H1 (cell line): ENCODE results near the gene PGM2L1. TPM values are rescaled to one million over a fixed set of nuclear protein-coding genes. Genes with fewer than 3 reads are reported as not detected.

Source experiments
- CTCF ChIA-PET: fragments of 300-600 bp; sonication (Branson Sonifier 250); formaldehyde crosslinking; loops from one replicate; lab custom pipeline; 2021; ENCODE audit not compliant: partially characterized antibody; lab: Charles Lee
- POLR2A ChIA-PET: fragments of 300-600 bp; sonication (Branson Sonifier 250); formaldehyde crosslinking; loops from one replicate; lab custom pipeline; 2021; ENCODE audit warnings: inconsistent platforms; ENCODE audit not compliant: partially characterized antibody; lab: Charles Lee
- DNase-seq, 2 experiments: peaks; one replicate each; pipeline versions ENCODE4 v3.0.0 to v3.0.0-alpha.2; 2010 to 2022; ENCODE audit warnings: low spot score in 2 of 2, low read depth in 1 of 2, mixed read lengths in 1 of 2
- FAIRE-seq: peaks from 2 replicates; lab custom pipeline; 2011; peaks lifted over from hg19 to GRCh38; lab: Jason Lieb, UNC
- H2AFZ ChIP-seq: 2 replicates; pipeline ENCODE4 v1.8.1; 2012; ENCODE audit warnings: low read length, inconsistent platforms
- H2AK5ac ChIP-seq: 2 replicates; pipeline ENCODE4 v1.6.1; 2013; ENCODE audit warnings: low read depth, low read length
- H2BK120ac ChIP-seq: replicated peaks from 2 replicates; pipeline ENCODE3; 2013; ENCODE audit warnings: low read depth, low read length, inconsistent platforms
- H2BK12ac ChIP-seq: 2 replicates; pipeline ENCODE4 v1.6.1; 2013; ENCODE audit warnings: low read depth, low read length
- H2BK15ac ChIP-seq: 2 replicates; pipeline ENCODE4 v1.6.1; 2013; ENCODE audit warnings: low read length
- H2BK20ac ChIP-seq: 2 replicates; pipeline ENCODE4 v1.6.1; 2013; ENCODE audit warnings: low read length
- H2BK5ac ChIP-seq: 2 replicates; pipeline ENCODE4 v1.6.1; 2013; ENCODE audit warnings: low read depth, low read length
- H3K14ac ChIP-seq: 2 replicates; pipeline ENCODE4 v1.6.1; 2013; ENCODE audit warnings: inconsistent platforms; ENCODE audit not compliant: insufficient read length
- H3K18ac ChIP-seq: 2 replicates; pipeline ENCODE4 v1.6.1; 2013; ENCODE audit warnings: low read length; ENCODE audit errors: extremely low read depth
- H3K23ac ChIP-seq: 2 replicates; pipeline ENCODE4 v1.6.1; 2013; ENCODE audit warnings: inconsistent platforms; ENCODE audit not compliant: insufficient read length
- H3K23me2 ChIP-seq: 2 replicates; pipeline ENCODE4 v1.6.1; 2013; ENCODE audit warnings: low read depth, low read length
- H3K27ac ChIP-seq: 2 replicates; pipeline ENCODE4 v1.6.1; 2011; ENCODE audit warnings: low read depth, low read length, inconsistent platforms
- H3K27me3 ChIP-seq, 4 experiments: replicated peaks in 1 of 4; 1 replicate in 1 of 4; 2 replicates in 3 of 4; pipeline versions ENCODE4 v1.6.1 to v1.8.1; 2011 to 2013; ENCODE audit warnings: low read length in 3 of 4, mild to moderate bottlenecking in 3 of 4, inconsistent platforms in 2 of 4, mixed read lengths in 2 of 4, moderate library complexity in 1 of 4; ENCODE audit not compliant: control insufficient read depth in 3 of 4, insufficient read depth in 3 of 4; ENCODE audit errors: extremely low read depth in 1 of 4
- H3K36me3 ChIP-seq, 4 experiments: 2 replicates each; pipeline versions ENCODE4 v1.6.1 to v1.8.1; 2011 to 2013; ENCODE audit warnings: mild to moderate bottlenecking in 4 of 4, low read length in 3 of 4, moderate library complexity in 2 of 4, control low read depth in 1 of 4, inconsistent platforms in 1 of 4; ENCODE audit not compliant: insufficient read depth in 4 of 4, control insufficient read depth in 2 of 4
- H3K4ac ChIP-seq: replicated peaks from 2 replicates; pipeline ENCODE3; 2013; ENCODE audit warnings: low read length, low read depth, mixed read lengths, inconsistent platforms; ENCODE audit not compliant: insufficient read length
- H3K4me1 ChIP-seq, 4 experiments: replicated peaks in 1 of 4; 1 replicate in 1 of 4; 2 replicates in 3 of 4; pipeline versions ENCODE4 v1.6.1 to v1.8.1; 2011 to 2013; ENCODE audit warnings: low read length in 3 of 4, inconsistent platforms in 2 of 4, mixed read lengths in 1 of 4; ENCODE audit not compliant: insufficient read depth in 4 of 4, control insufficient read depth in 3 of 4
- H3K4me2 ChIP-seq, 2 experiments: 2 replicates each; pipeline versions ENCODE4 v1.6.1 to v1.8.1; 2011 to 2013; ENCODE audit warnings: low read depth in 2 of 2, low read length in 2 of 2, control low read depth in 1 of 2, inconsistent platforms in 1 of 2, mild to moderate bottlenecking in 1 of 2; ENCODE audit not compliant: insufficient read depth in 1 of 2
- H3K4me3 ChIP-seq, 4 experiments: fragments of 200-600, 300-600 bp in 1 of 4; sonication (generic), shearing (Covaris generic), sonication (Bioruptor Twin) in 1 of 4; 2 replicates each; pipeline versions ENCODE4 v1.5.1 to v1.8.1; 2011 to 2016; ENCODE audit warnings: low read length in 4 of 4, low read depth in 3 of 4, control low read depth in 2 of 4, inconsistent platforms in 2 of 4, mild to moderate bottlenecking in 2 of 4, mixed read lengths in 1 of 4, moderate library complexity in 1 of 4; ENCODE audit not compliant: insufficient read depth in 2 of 4; ENCODE audit errors: extremely low read depth in 1 of 4
- H3K56ac ChIP-seq: replicated peaks from 2 replicates; pipeline ENCODE3; 2013; ENCODE audit warnings: low read depth, mild to moderate bottlenecking, mixed read lengths, low read length, inconsistent platforms; ENCODE audit not compliant: insufficient read length
- H3K79me1 ChIP-seq: 2 replicates; pipeline ENCODE4 v1.6.1; 2013; ENCODE audit warnings: low read depth, low read length, control low read depth
- H3K79me2 ChIP-seq, 2 experiments: 2 replicates each; pipeline versions ENCODE4 v1.6.1 to v1.8.1; 2012 to 2013; ENCODE audit warnings: low read length in 2 of 2, mild to moderate bottlenecking in 2 of 2, inconsistent platforms in 1 of 2; ENCODE audit not compliant: insufficient read depth in 2 of 2, control insufficient read depth in 1 of 2
- H3K9ac ChIP-seq, 4 experiments: replicated peaks in 1 of 4; 1 replicate in 1 of 4; 2 replicates in 3 of 4; pipeline versions ENCODE4 v1.6.1 to v1.8.1; 2011 to 2013; ENCODE audit warnings: low read depth in 3 of 4, low read length in 3 of 4, control low read depth in 2 of 4, mild to moderate bottlenecking in 2 of 4, moderate library complexity in 2 of 4, inconsistent platforms in 1 of 4; ENCODE audit errors: extremely low read depth in 1 of 4
- H3K9me3 ChIP-seq, 2 experiments: 2 replicates each; pipeline versions ENCODE4 v1.6.1 to v1.8.1; 2012 to 2013; ENCODE audit warnings: mild to moderate bottlenecking in 2 of 2, moderate library complexity in 2 of 2, control low read depth in 1 of 2, inconsistent platforms in 1 of 2, low read depth in 1 of 2, low read length in 1 of 2, mixed read lengths in 1 of 2; ENCODE audit not compliant: insufficient read depth in 2 of 2
- H4K20me1 ChIP-seq, 2 experiments: replicated peaks in 1 of 2; 2 replicates each; pipeline versions ENCODE3 to v1.8.1; 2011 to 2013; ENCODE audit warnings: inconsistent platforms in 2 of 2, low read length in 2 of 2, mild to moderate bottlenecking in 1 of 2; ENCODE audit not compliant: insufficient read depth in 2 of 2, control insufficient read depth in 1 of 2
- H4K5ac ChIP-seq: 2 replicates; pipeline ENCODE4 v1.6.1; 2013; ENCODE audit warnings: low read length, low read depth, mixed read lengths, inconsistent platforms; ENCODE audit not compliant: insufficient read length
- H4K8ac ChIP-seq: 2 replicates; pipeline ENCODE4 v1.8.0; 2013; ENCODE audit warnings: mild to moderate bottlenecking, moderate library complexity, low read length, inconsistent platforms; ENCODE audit not compliant: insufficient read depth; ENCODE audit errors: extremely low read depth
- H4K91ac ChIP-seq: replicated peaks from 2 replicates; pipeline ENCODE3; 2013; ENCODE audit warnings: low read length, mixed read lengths, inconsistent platforms; ENCODE audit not compliant: insufficient read length
- BCL11A ChIP-seq, 2 experiments: IDR thresholded peaks; one replicate each; pipeline ENCODE4 v1.6.1; 2011; ENCODE audit warnings: low read depth in 2 of 2, low read length in 2 of 2, mild to moderate bottlenecking in 2 of 2
- EP300 ChIP-seq, 2 experiments: IDR thresholded peaks; 1 replicate in 1 of 2; 2 replicates in 1 of 2; pipeline ENCODE4 v1.6.1; 2011 to 2012; ENCODE audit warnings: low read depth in 2 of 2, low read length in 2 of 2, mild to moderate bottlenecking in 2 of 2, borderline replicate concordance in 1 of 2, inconsistent platforms in 1 of 2, moderate library complexity in 1 of 2
- EZH2 ChIP-seq: fragments of 200-600 bp; sonication (generic); IDR thresholded peaks from 2 replicates; pipeline ENCODE4 v1.7.1; 2012; ENCODE audit warnings: low read depth, mild to moderate bottlenecking, moderate library complexity, low read length, inconsistent platforms; ENCODE audit not compliant: severe bottlenecking
- KDM5A ChIP-seq: fragments of 200-600 bp; IDR thresholded peaks from 2 replicates; pipeline ENCODE4 v1.7.1; 2012; ENCODE audit warnings: mild to moderate bottlenecking, low read length, inconsistent platforms, mixed read lengths
- POU5F1 ChIP-seq: IDR thresholded peaks from 2 replicates; pipeline ENCODE4 v1.6.1; 2011; ENCODE audit warnings: low read depth, mild to moderate bottlenecking, low read length, moderate library complexity
- SIN3A ChIP-seq, 2 experiments: IDR thresholded peaks in 1 of 2; conservative IDR thresholded peaks in 1 of 2; 2 replicates each; pipeline ENCODE4 v1.6.1; 2011 to 2012; ENCODE audit warnings: low read length in 2 of 2, improper control_type of control experiment in 1 of 2, low read depth in 1 of 2, mild to moderate bottlenecking in 1 of 2
- SP1 ChIP-seq: IDR thresholded peaks from 2 replicates; pipeline ENCODE4 v1.6.1; 2011; ENCODE audit warnings: low read depth, low read length
- TCF12 ChIP-seq: IDR thresholded peaks from 2 replicates; pipeline ENCODE4 v1.6.1; 2011; ENCODE audit warnings: low read depth, mild to moderate bottlenecking, low read length
- WGBS, 2 experiments: shearing (Covaris generic) in 1 of 2; methylation state at CpG; one replicate each; pipeline versions ENCODE4 v1.1.6 to v1.1.7; 2013 to 2015; ENCODE audit warnings: low lambda C conversion rate in 2 of 2, mixed read lengths in 2 of 2, inconsistent platforms in 1 of 2, low coverage in 1 of 2, missing lambda C conversion rate in 1 of 2; ENCODE audit not compliant: insufficient replicate concordance in 2 of 2, insufficient coverage in 1 of 2, insufficient read length in 1 of 2; ENCODE audit errors: extremely low coverage in 1 of 2, missing lambda C conversion rate in 1 of 2; 5-methylcytosine and 5-hydroxymethylcytosine counted together
- polyA plus RNA-seq, 7 experiments: library from polyadenylated mRNA; depleted of rRNA in 3 of 7; stranded (reverse) in 5 of 7; unstranded in 2 of 7; fragments of >200 nt in 5 of 7; fragments of 200-250 nt in 2 of 7; gene quantifications; 1 replicate in 5 of 7; 2 replicates in 1 of 7; 4 replicates in 1 of 7; pipeline versions ENCODE4 v1.2.1 to v1.2.3, GENCODE V29; 2011 to 2013; ENCODE audit warnings: missing spikeins in 2 of 7, mixed read lengths in 2 of 7
- total RNA-seq: library from RNA; stranded (reverse); fragmentation: NEBNext Ultra II Directional; extraction: Animal tissue kit (Norgen Biotek cat#: 25700); gene quantifications from 2 replicates; pipeline ENCODE4 v1.2.1, GENCODE V29; 2021

Gene PGM2L1
- total and polyA plus RNA-seq, 2 of the 8 experiments (the other 6 are each of a cell fraction or from before 2014, with no cell fraction given): 5.0 to 42.7 TPM

DNA sequence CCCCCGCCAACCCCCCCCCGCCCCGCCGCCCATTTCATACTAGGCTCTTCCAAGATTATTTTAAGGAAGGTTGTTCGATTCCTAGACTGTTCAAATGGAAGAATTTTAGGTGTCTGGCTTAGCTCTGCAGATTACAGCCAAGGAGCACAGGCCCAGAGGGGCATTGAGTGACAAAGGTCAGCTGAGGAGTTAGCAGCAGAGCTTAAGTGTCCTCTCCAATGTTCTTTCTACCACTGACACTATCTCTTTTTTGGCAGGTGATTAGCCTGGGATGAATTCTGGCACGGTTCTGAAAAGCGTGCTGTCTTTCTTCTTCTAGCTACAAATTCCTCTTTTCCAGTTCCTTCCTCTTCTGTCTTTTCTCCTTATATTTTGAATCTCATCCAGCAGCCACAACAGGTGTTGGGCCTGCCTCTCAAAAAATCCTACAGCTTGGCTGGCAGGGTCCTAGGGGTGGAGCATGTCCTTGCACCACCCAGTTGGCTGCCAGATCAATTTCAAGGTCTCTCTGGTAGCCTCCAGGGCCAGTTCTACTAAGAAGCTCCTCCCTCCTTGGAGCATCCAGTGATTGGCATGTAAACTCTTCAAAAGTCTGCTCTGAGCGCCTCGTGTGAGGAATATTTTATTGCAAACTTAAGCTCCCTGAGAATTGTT lies 46.1 kb upstream of the PGM2L1 start:
- no peak overlapping the region for H3K4me3 ChIP-seq
- 94% methylated on average over 9 of the region's 9 CpGs; no CpG with 5 or more reads in 1 of the 2 experiments for WGBS, 2 experiments
- CTCF ChIA-PET: interaction anchor here (0.7 to 4.2 kb wide), 12 partner anchors 9 to 189 kb away, joined by 3 to 19 read pairs (median 5); no protein-coding TSS in a partner anchor
- no peak overlapping the region for H2BK15ac ChIP-seq
- no peak overlapping the region for H4K91ac ChIP-seq
- peaks cover 2 to 7% (median 4%) of the 10 kb centered on the region in 4 experiments; a peak in 5 of 7 replicates for H3K4me1 ChIP-seq
- no peak for DNase-seq
- no peaks in the 10 kb centered on the region for H3K79me1 ChIP-seq
- no peak overlapping the region for H2BK120ac ChIP-seq
- no peak overlapping the region for H4K8ac ChIP-seq
- no peak overlapping the region for H2BK5ac ChIP-seq
- H2BK20ac ChIP-seq: no peak overlapping the region
- no peaks in the 10 kb centered on the region for H3K27me3 ChIP-seq
- no peak for FAIRE-seq
- H3K9me3 ChIP-seq: no peaks in the 10 kb centered on the region
- POLR2A ChIA-PET: no interaction called here
- no peak overlapping the region for H4K5ac ChIP-seq
- no peak overlapping the region for H3K4ac ChIP-seq
- no peak overlapping the region for H3K14ac ChIP-seq
- no peak overlapping the region for H2AFZ ChIP-seq
- H3K23me2 ChIP-seq: no peaks in the 10 kb centered on the region
- H3K36me3 ChIP-seq: no peaks in the 10 kb centered on the region
- no peak overlapping the region for H3K18ac ChIP-seq
- H3K79me2 ChIP-seq: no peaks in the 10 kb centered on the region
- no peak overlapping the region for H3K27ac ChIP-seq
- no peak overlapping the region for H2BK12ac ChIP-seq
- no peak overlapping the region for H2AK5ac ChIP-seq
- no peak overlapping the region for H3K9ac ChIP-seq
- no peak overlapping the region for H3K23ac ChIP-seq
- H3K4me2 ChIP-seq: no peak overlapping the region
- H4K20me1 ChIP-seq: no peaks in the 10 kb centered on the region
- no peak overlapping the region for H3K56ac ChIP-seq
- no peak for TF ChIP-seq SIN3A (conservative IDR thresholded peaks at IDR 0.05 in 1 of 2, IDR thresholded peaks at IDR 0.05 in 1 of 2; ENCODE audit: low read depth in 1 of 2, low read length in 2 of 2)
- TF ChIP-seq EZH2: no peak
- no peak for TF ChIP-seq SP1
- TF ChIP-seq POU5F1: no peak
- no peak for TF ChIP-seq BCL11A (IDR thresholded peaks at IDR 0.05; ENCODE audit: low read depth in 2 of 2, low read length in 2 of 2)
- no peak for TF ChIP-seq KDM5A
- TF ChIP-seq TCF12: no peak
- TF ChIP-seq EP300 (IDR thresholded peaks at IDR 0.05; ENCODE audit: borderline replicate concordance in 1 of 2, low read depth in 2 of 2, low read length in 2 of 2): no peak
